GM12878 (cell line): ENCODE results near the gene PODN. TPM values are rescaled to one million over a fixed set of nuclear protein-coding genes. Genes with fewer than 3 reads are reported as not detected.

ENCODE experiments used
- ATAC-seq: fragments of 200-7000 bp; cut with Tn5 transposase; 3 replicates; pipeline ENCODE4 v1.9.1; 2020; ENCODE audit warnings: mild to moderate bottlenecking, moderate library complexity
- BruUV-seq: library from RNA; stranded (reverse); fragments of 400-500 nt; replicated peaks from 2 replicates; lab custom pipeline; 2021; lab: Mats Ljungman, UMichigan
- CTCF ChIA-PET: fragments of 300-600 bp; sonication (Branson Sonifier 250); formaldehyde crosslinking; extraction: SDS; loops from one replicate; lab custom pipeline; 2021; ENCODE audit warnings: inconsistent platforms; lab: Yijun Ruan, JAX
- POLR2A ChIA-PET: fragments of 350-600 bp; formaldehyde crosslinking; extraction: SDS; loops from one replicate; lab custom pipeline; 2021; ENCODE audit warnings: inconsistent platforms; lab: Charles Lee
- RAD21 ChIA-PET: fragments of 300-600 bp; sonication (Branson Sonifier 250); formaldehyde crosslinking; loops from one replicate; lab custom pipeline; 2023; ENCODE audit warnings: antibody characterized with exemption; ENCODE audit not compliant: unreplicated experiment; lab: Charles Lee
- SMC1A ChIA-PET: fragments of 300-600 bp; sonication (Branson Sonifier 250); formaldehyde crosslinking; loops from one replicate; lab custom pipeline; 2023; ENCODE audit not compliant: unreplicated experiment, uncharacterized antibody; lab: Charles Lee
- DNase-seq: peaks from one replicate; pipeline ENCODE4 v3.0.0-alpha.2; 2011; ENCODE audit warnings: low read depth, low spot score
- FAIRE-seq: peaks from 3 replicates; lab custom pipeline; 2011; peaks lifted over from hg19 to GRCh38; lab: Jason Lieb, UNC
- H2AFZ ChIP-seq: 2 replicates; pipeline ENCODE4 v1.6.0; 2011; ENCODE audit warnings: low read depth, low read length, control low read depth; ENCODE audit not compliant: control insufficient read depth
- H3K27ac ChIP-seq: 2 replicates; pipeline ENCODE4 v1.5.1; 2011; ENCODE audit warnings: control low read depth; ENCODE audit not compliant: control insufficient read depth, insufficient read depth
- H3K27me3 ChIP-seq, 2 experiments: replicated peaks in 1 of 2; 2 replicates each; pipeline versions ENCODE4 v1.6.0 to v1.6.1; 2011; ENCODE audit warnings: low read length in 1 of 2; ENCODE audit not compliant: control insufficient read depth in 2 of 2, insufficient read depth in 2 of 2
- H3K36me3 ChIP-seq, 2 experiments: 2 replicates each; pipeline ENCODE4 v1.5.1; 2011; ENCODE audit warnings: low read length in 1 of 2; ENCODE audit not compliant: control insufficient read depth in 2 of 2, insufficient read depth in 2 of 2
- H3K4me1 ChIP-seq: 2 replicates; pipeline ENCODE4 v1.6.1; 2011; ENCODE audit warnings: mild to moderate bottlenecking, low read length, moderate library complexity, mixed read lengths; ENCODE audit not compliant: control insufficient read depth, insufficient read depth
- H3K4me2 ChIP-seq: 2 replicates; pipeline ENCODE4 v1.6.0; 2011; ENCODE audit warnings: control low read depth; ENCODE audit not compliant: control insufficient read depth, insufficient read depth
- H3K4me3 ChIP-seq: fragments of 200-600 bp; sonication (generic); 2 replicates; pipeline ENCODE4 v1.5.1; 2016
- H3K79me2 ChIP-seq: 2 replicates; pipeline ENCODE4 v1.6.0; 2011; ENCODE audit warnings: low read length; ENCODE audit not compliant: control insufficient read depth, insufficient read depth
- H3K9ac ChIP-seq: 2 replicates; pipeline ENCODE4 v1.8.0; 2011; ENCODE audit warnings: low read length, control low read depth, mixed read lengths; ENCODE audit not compliant: control insufficient read depth, insufficient read depth
- H3K9me3 ChIP-seq: replicated peaks from 3 replicates; pipeline ENCODE4 v1.5.1; 2011; ENCODE audit warnings: mild to moderate bottlenecking, low read length; ENCODE audit not compliant: control insufficient read depth, insufficient read depth
- H4K20me1 ChIP-seq: 2 replicates; pipeline ENCODE4 v1.6.0; 2011; ENCODE audit not compliant: control insufficient read depth, insufficient read depth
- BCL11A ChIP-seq: IDR thresholded peaks from 2 replicates; pipeline ENCODE4 v1.6.1; 2011; ENCODE audit warnings: low read depth, low read length
- ELK1 ChIP-seq: IDR thresholded peaks from 2 replicates; pipeline ENCODE4 v1.6.1; 2012; ENCODE audit warnings: low read depth, low read length, improper control_type of control experiment
- GATAD2B ChIP-seq: fragments of 450-650 bp; conservative IDR thresholded peaks from 2 replicates; pipeline ENCODE4 v1.6.1; 2017; ENCODE audit warnings: low read depth, mild to moderate bottlenecking, moderate library complexity
- HSF1 ChIP-seq: fragments of 150-350 bp; IDR thresholded peaks from 2 replicates; pipeline ENCODE4 v1.6.1; 2014; ENCODE audit warnings: mild to moderate bottlenecking, low read depth, low read length
- MEF2B ChIP-seq: fragments of 450-650 bp; IDR thresholded peaks from 2 replicates; pipeline ENCODE4 v1.6.1; 2018; ENCODE audit warnings: mild to moderate bottlenecking, moderate library complexity; ENCODE audit not compliant: partially characterized antibody, poor library complexity, severe bottlenecking
- POLR2AphosphoS5 ChIP-seq: IDR thresholded peaks from 2 replicates; pipeline ENCODE4 v1.6.1; 2011; ENCODE audit warnings: mild to moderate bottlenecking, low read length, inconsistent platforms
- RAD21 ChIP-seq: IDR thresholded peaks from 2 replicates; pipeline ENCODE4 v1.6.1; 2011; ENCODE audit warnings: mild to moderate bottlenecking, low read depth, low read length, moderate library complexity; ENCODE audit not compliant: insufficient read depth
- RBBP5 ChIP-seq: fragments of 200-600 bp; sonication (generic); conservative IDR thresholded peaks from 2 replicates; pipeline ENCODE4 v1.6.1; 2016
- TCF3 ChIP-seq: IDR thresholded peaks from 2 replicates; pipeline ENCODE4 v1.6.1; 2012; ENCODE audit warnings: low read depth, mild to moderate bottlenecking, low read length, borderline replicate concordance; ENCODE audit not compliant: insufficient read depth
- ZNF207 ChIP-seq: fragments of 450-650 bp; IDR thresholded peaks from 2 replicates; pipeline ENCODE4 v1.6.1; 2014; ENCODE audit warnings: antibody characterized with exemption, mild to moderate bottlenecking, borderline replicate concordance
- ZNF217 ChIP-seq: fragments of 450-650 bp; IDR thresholded peaks from 2 replicates; pipeline ENCODE4 v1.6.1; 2017; ENCODE audit warnings: antibody characterized with exemption, mild to moderate bottlenecking
- WGBS: methylation state at CpG from one replicate; pipeline ENCODE4 v1.1.6; 2016; ENCODE audit warnings: low lambda C conversion rate; ENCODE audit not compliant: insufficient replicate concordance, insufficient coverage; ENCODE audit errors: missing lambda C conversion rate; 5-methylcytosine and 5-hydroxymethylcytosine counted together
- in situ Hi-C: fragments of 300-500 bp; cut with MboI; formaldehyde crosslinking; loops from 9 replicates; pipeline ENCODE4 v1.14.3; 2018; ENCODE audit warnings: mixed read lengths
- intact Hi-C: fragments of 100-400 bp; cut with micrococcal nuclease; formaldehyde crosslinking; loops from one replicate; pipeline ENCODE4 v1.14.2; 2022; ENCODE audit not compliant: unreplicated experiment
- polyA plus RNA-seq, 11 experiments: library from polyadenylated mRNA; depleted of rRNA in 4 of 11; unstranded in 6 of 11; stranded (reverse) in 5 of 11; fragments of >200 nt; fragmentation: Nextera tagmentation in 4 of 11; fragmentation: Illumina TruSeq in 1 of 11; extraction: Ambion mirVana in 4 of 11; extraction: Trizol in 1 of 11; gene quantifications; 1 replicate in 1 of 11; 2 replicates in 10 of 11; pipeline versions ENCODE4 v1.2.1 to v1.2.3, GENCODE V29; 2011 to 2016; ENCODE audit warnings: inconsistent platforms in 2 of 11, missing spikeins in 2 of 11, low read depth in 1 of 11
- total RNA-seq, 4 experiments: library from RNA; depleted of rRNA in 3 of 4; stranded (reverse); fragments of >200 nt in 3 of 4; fragmentation: Illumina TruSeq in 1 of 4; extraction: Trizol in 1 of 4; gene quantifications; 2 replicates each; pipeline versions ENCODE4 v1.2.1 to v1.2.3, GENCODE V29; 2013 to 2021
- TF ChIP-seq, protein P1 (sequence below): IDR thresholded peaks from 2 replicates; pipeline ENCODE4 v1.6.1; 2012; ENCODE audit warnings: mild to moderate bottlenecking, low read depth, low read length
- TF ChIP-seq, protein P2 (sequence below): fragments of 450-650 bp; IDR thresholded peaks from 2 replicates; pipeline ENCODE4 v1.6.1; 2017; ENCODE audit warnings: mild to moderate bottlenecking, moderate library complexity

Gene PODN
- total and polyA plus RNA-seq, 10 of the 15 experiments (the other 5 are each of a cell fraction or from before 2014, with no cell fraction given): 0.10 TPM; not detected in 9

GRCh38 chr1:53069265-53069662, 7.3 kb downstream of the PODN start:
- no TSS peak for BruUV-seq
- ChIA-PET SMC1A (interaction anchor here (1.8 kb wide), 1 partner anchor 9 kb away, joined by 6 read pairs; no protein-coding TSS in a partner anchor), POLR2A (no interaction called here), RAD21 (no interaction called here), CTCF (no interaction called here)
- in situ Hi-C loops (no loop called here), intact Hi-C loops (no loop called here)
- Histone ChIP-seq H3K27me3 (no peaks in the 10 kb centered on the region; a peak in 1 of 4 replicates), H3K4me3 (no peak overlapping the region), H4K20me1 (no peaks in the 10 kb centered on the region), H3K79me2 (no peaks in the 10 kb centered on the region), H3K9ac (no peak overlapping the region), H3K4me1 (no peaks in the 10 kb centered on the region), H3K36me3 (no peaks in the 10 kb centered on the region), H3K4me2 (no peak overlapping the region), H3K27ac (no peak overlapping the region), H3K9me3 (no peaks in the 10 kb centered on the region)
- WGBS: 36% methylated on average over 7 of the region's 7 CpGs
- FAIRE-seq (no peak), DNase-seq (no peak), ATAC-seq (no peak)
- TF ChIP-seq, protein P1, sequence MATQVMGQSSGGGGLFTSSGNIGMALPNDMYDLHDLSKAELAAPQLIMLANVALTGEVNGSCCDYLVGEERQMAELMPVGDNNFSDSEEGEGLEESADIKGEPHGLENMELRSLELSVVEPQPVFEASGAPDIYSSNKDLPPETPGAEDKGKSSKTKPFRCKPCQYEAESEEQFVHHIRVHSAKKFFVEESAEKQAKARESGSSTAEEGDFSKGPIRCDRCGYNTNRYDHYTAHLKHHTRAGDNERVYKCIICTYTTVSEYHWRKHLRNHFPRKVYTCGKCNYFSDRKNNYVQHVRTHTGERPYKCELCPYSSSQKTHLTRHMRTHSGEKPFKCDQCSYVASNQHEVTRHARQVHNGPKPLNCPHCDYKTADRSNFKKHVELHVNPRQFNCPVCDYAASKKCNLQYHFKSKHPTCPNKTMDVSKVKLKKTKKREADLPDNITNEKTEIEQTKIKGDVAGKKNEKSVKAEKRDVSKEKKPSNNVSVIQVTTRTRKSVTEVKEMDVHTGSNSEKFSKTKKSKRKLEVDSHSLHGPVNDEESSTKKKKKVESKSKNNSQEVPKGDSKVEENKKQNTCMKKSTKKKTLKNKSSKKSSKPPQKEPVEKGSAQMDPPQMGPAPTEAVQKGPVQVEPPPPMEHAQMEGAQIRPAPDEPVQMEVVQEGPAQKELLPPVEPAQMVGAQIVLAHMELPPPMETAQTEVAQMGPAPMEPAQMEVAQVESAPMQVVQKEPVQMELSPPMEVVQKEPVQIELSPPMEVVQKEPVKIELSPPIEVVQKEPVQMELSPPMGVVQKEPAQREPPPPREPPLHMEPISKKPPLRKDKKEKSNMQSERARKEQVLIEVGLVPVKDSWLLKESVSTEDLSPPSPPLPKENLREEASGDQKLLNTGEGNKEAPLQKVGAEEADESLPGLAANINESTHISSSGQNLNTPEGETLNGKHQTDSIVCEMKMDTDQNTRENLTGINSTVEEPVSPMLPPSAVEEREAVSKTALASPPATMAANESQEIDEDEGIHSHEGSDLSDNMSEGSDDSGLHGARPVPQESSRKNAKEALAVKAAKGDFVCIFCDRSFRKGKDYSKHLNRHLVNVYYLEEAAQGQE: no peak
- TF ChIP-seq, protein P2, sequence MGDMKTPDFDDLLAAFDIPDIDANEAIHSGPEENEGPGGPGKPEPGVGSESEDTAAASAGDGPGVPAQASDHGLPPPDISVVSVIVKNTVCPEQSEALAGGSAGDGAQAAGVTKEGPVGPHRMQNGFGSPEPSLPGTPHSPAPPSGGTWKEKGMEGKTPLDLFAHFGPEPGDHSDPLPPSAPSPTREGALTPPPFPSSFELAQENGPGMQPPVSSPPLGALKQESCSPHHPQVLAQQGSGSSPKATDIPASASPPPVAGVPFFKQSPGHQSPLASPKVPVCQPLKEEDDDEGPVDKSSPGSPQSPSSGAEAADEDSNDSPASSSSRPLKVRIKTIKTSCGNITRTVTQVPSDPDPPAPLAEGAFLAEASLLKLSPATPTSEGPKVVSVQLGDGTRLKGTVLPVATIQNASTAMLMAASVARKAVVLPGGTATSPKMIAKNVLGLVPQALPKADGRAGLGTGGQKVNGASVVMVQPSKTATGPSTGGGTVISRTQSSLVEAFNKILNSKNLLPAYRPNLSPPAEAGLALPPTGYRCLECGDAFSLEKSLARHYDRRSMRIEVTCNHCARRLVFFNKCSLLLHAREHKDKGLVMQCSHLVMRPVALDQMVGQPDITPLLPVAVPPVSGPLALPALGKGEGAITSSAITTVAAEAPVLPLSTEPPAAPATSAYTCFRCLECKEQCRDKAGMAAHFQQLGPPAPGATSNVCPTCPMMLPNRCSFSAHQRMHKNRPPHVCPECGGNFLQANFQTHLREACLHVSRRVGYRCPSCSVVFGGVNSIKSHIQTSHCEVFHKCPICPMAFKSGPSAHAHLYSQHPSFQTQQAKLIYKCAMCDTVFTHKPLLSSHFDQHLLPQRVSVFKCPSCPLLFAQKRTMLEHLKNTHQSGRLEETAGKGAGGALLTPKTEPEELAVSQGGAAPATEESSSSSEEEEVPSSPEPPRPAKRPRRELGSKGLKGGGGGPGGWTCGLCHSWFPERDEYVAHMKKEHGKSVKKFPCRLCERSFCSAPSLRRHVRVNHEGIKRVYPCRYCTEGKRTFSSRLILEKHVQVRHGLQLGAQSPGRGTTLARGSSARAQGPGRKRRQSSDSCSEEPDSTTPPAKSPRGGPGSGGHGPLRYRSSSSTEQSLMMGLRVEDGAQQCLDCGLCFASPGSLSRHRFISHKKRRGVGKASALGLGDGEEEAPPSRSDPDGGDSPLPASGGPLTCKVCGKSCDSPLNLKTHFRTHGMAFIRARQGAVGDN: no peak
- no peak for TF ChIP-seq HSF1
- no peak for TF ChIP-seq ZNF217
- no peak for TF ChIP-seq POLR2AphosphoS5
- TF ChIP-seq RBBP5: no peak
- TF ChIP-seq ELK1: no peak
- TF ChIP-seq BCL11A: no peak
- no peak for TF ChIP-seq GATAD2B
- no peak for TF ChIP-seq RAD21
- no peak for TF ChIP-seq ZNF207
- TF ChIP-seq TCF3: no peak
- TF ChIP-seq MEF2B: no peak
- TF ChIP-seq, all 136 proteins: peak for 0
- H2AFZ ChIP-seq: no peak overlapping the region
